Kidney (tissue), 14 donors: ENCODE results near the gene PDE3B. TPM values are rescaled to one million over a fixed set of nuclear protein-coding genes. Genes with fewer than 3 reads are reported as not detected.
"Not testable (repeated sequence)": the region's sequence is repeated elsewhere in the genome, so short reads cannot be mapped to it uniquely, and the experiment has no call there.

ENCODE experiments used
- DNase-seq, 5 donors: peaks; one replicate each; pipeline ENCODE4 v3.0.0-alpha.2; 2013 to 2020
- FAIRE-seq: peaks from 2 replicates; lab custom pipeline; 2012; peaks lifted over from hg19 to GRCh38; lab: Jason Lieb, UNC
- H3K27ac ChIP-seq, 2 donors: one replicate each; pipeline ENCODE4 v1.7.0; 2013; ENCODE audit warnings: low read depth in 2 of 2, low read length in 2 of 2, inconsistent platforms in 1 of 2
- H3K27me3 ChIP-seq: one replicate; pipeline ENCODE4 v1.7.1; 2013; ENCODE audit warnings: low read length, inconsistent platforms; ENCODE audit not compliant: control insufficient read depth, insufficient read depth
- H3K36me3 ChIP-seq, 3 donors: one replicate each; pipeline versions ENCODE4 v1.7.0 to v1.7.1; 2013; ENCODE audit warnings: low read length in 3 of 3, control low read depth in 1 of 3, inconsistent platforms in 1 of 3; ENCODE audit not compliant: insufficient read depth in 3 of 3, control insufficient read depth in 2 of 3
- H3K4me1 ChIP-seq, 3 donors: one replicate each; pipeline versions ENCODE4 v1.7.0 to v1.7.1; 2013; ENCODE audit warnings: low read length in 3 of 3, inconsistent platforms in 1 of 3, low read depth in 1 of 3; ENCODE audit not compliant: control insufficient read depth in 2 of 3, insufficient read depth in 2 of 3
- H3K4me3 ChIP-seq, 3 donors: one replicate each; pipeline versions ENCODE4 v1.7.0 to v1.8.1; 2013; ENCODE audit warnings: low read length in 3 of 3, control low read depth in 1 of 3, inconsistent platforms in 1 of 3
- H3K9ac ChIP-seq, 3 donors: one replicate each; pipeline versions ENCODE4 v1.7.0 to v1.7.1; 2013; ENCODE audit warnings: low read length in 3 of 3, control low read depth in 1 of 3, inconsistent platforms in 1 of 3
- H3K9me3 ChIP-seq, 3 donors: one replicate each; pipeline versions ENCODE4 v1.7.0 to v1.7.1; 2013; ENCODE audit warnings: low read length in 3 of 3, control low read depth in 1 of 3, inconsistent platforms in 1 of 3; ENCODE audit not compliant: control insufficient read depth in 2 of 3, insufficient read depth in 1 of 3
- intact Hi-C: fragments of 100-400 bp; cut with DNase I; formaldehyde crosslinking; loops from one replicate; pipeline ENCODE4 v1.11.1; 2022
- polyA plus RNA-seq: library from polyadenylated mRNA; stranded (reverse); fragments of 350-450 nt; fragmentation: Illumina TruSeq; extraction: RNeasy Lipid Tissue Mini Kit (QIAGEN cat#74804); gene quantifications from one replicate; pipeline ENCODE4 v1.2.3, GENCODE V29; 2014; ENCODE audit warnings: low read depth, low replicate concordance; ENCODE audit not compliant: insufficient read depth
- total RNA-seq: library from RNA; stranded (reverse); fragmentation: NEBNext Ultra II Directional; extraction: Animal tissue kit (Norgen Biotek cat#: 25700); gene quantifications from one replicate; pipeline ENCODE4 v1.2.1, GENCODE V29; 2021
- TF ChIP-seq, protein P1 (sequence below): IDR thresholded peaks from 3 replicates; pipeline ENCODE4 v1.5.1; 2012; ENCODE audit warnings: mild to moderate bottlenecking, moderate library complexity, borderline replicate concordance; ENCODE audit not compliant: insufficient read depth; ENCODE audit errors: extremely low read depth
- donor health status: control.
- donor health status: control.
- donor health status: control.
- donor health status: control.
- donor health status: control.
- donor health status: DM: yes; HTN: yes; CAD: no.
- donor health status: Normal renal cell carcinoma (clear cell type).

Gene PDE3B
- total and polyA plus RNA-seq, 2 donors from 2014 or later, result 0.99 to 7.4 TPM

DNA sequence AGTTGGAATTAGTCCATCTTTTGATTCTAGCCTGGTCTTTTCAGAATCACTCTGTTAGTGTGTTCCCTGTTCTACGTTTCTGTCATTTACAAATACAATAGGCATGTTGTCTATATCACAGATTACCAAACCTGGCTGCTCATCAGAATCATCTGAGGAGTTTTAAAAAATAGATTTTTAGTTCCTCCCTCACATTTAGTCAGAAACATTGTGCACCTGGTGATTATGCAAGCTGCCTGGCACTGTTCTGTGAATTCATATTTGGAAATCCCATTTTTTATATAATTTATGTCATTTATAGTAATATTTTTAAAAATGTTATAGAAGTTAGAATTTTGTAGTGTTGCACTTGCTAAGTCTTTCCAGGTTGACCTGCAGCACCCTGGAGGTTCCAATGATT is 107.3 kb downstream of the PDE3B start:
- Histone ChIP-seq H3K27me3 (no peaks in the 10 kb centered on the region), H3K36me3 (no peaks in the 10 kb centered on the region), H3K4me1 (no peaks in the 10 kb centered on the region), H3K9ac (no peak overlapping the region), H3K4me3 (no peak overlapping the region), H3K9me3 (no peaks in the 10 kb centered on the region), H3K27ac (no peak overlapping the region)
- FAIRE-seq, result no peak
- intact Hi-C loops, result no loop called here
- TF ChIP-seq, protein P1, sequence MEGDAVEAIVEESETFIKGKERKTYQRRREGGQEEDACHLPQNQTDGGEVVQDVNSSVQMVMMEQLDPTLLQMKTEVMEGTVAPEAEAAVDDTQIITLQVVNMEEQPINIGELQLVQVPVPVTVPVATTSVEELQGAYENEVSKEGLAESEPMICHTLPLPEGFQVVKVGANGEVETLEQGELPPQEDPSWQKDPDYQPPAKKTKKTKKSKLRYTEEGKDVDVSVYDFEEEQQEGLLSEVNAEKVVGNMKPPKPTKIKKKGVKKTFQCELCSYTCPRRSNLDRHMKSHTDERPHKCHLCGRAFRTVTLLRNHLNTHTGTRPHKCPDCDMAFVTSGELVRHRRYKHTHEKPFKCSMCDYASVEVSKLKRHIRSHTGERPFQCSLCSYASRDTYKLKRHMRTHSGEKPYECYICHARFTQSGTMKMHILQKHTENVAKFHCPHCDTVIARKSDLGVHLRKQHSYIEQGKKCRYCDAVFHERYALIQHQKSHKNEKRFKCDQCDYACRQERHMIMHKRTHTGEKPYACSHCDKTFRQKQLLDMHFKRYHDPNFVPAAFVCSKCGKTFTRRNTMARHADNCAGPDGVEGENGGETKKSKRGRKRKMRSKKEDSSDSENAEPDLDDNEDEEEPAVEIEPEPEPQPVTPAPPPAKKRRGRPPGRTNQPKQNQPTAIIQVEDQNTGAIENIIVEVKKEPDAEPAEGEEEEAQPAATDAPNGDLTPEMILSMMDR, result no peak
- no peak for DNase-seq

DNA sequence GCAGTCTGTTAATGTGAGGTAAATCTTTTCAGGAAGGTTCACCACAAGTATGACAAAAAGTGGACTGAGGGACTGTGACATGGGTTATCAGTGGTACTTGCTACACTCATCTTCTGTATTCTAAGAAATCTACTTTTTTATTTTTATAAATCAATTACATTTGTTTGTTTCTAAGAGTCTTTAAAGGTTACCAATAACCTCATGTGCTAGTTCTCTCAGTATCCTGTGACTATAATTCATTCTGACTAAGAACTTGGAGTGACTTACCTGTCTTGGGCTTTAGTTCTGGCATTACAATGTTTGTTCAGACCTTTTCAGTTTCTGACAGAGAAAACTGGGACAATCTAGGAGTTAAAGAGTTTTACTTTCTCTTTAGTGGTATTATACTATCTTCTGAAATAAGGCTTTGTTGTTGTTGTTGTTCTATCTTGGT is 108.4 kb downstream of the PDE3B start:
- Histone ChIP-seq H3K36me3 (no peaks in the 10 kb centered on the region), H3K27me3 (no peaks in the 10 kb centered on the region), H3K9me3 (no peaks in the 10 kb centered on the region), H3K27ac (no peak overlapping the region), H3K4me1 (no peaks in the 10 kb centered on the region), H3K4me3 (no peak overlapping the region), H3K9ac (no peak overlapping the region)
- intact Hi-C loops, result no loop called here
- FAIRE-seq (no peak), DNase-seq (no peak)
- TF ChIP-seq, protein P1, result no peak

DNA sequence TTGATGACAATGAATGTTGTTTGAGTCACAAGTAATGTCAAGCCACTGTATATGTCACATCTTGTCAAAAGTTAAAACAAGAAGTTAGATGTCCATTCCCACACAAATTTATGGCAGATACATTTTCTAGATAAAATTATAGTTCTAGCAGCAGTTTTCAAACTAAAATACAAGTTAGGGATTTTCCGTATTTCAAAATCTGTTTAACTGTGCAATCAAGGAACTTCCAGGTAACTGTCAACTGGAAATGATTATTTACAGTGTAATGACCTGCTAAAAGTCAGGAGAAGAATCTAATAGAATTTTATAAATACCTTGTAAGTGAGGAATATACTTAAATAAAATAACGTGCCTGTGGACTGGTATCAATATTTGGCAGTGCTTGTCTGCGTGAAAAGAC is 111.5 kb downstream of the PDE3B start:
- TF ChIP-seq, protein P1, result no peak
- Histone ChIP-seq H3K4me3 (no peak overlapping the region), H3K36me3 (no peaks in the 10 kb centered on the region), H3K27me3 (no peaks in the 10 kb centered on the region), H3K27ac (no peak overlapping the region), H3K9me3 (no peaks in the 10 kb centered on the region), H3K4me1 (no peaks in the 10 kb centered on the region), H3K9ac (no peak overlapping the region)
- DNase-seq, result no peak
- intact Hi-C loops, result no loop called here
- no peak for FAIRE-seq

DNA sequence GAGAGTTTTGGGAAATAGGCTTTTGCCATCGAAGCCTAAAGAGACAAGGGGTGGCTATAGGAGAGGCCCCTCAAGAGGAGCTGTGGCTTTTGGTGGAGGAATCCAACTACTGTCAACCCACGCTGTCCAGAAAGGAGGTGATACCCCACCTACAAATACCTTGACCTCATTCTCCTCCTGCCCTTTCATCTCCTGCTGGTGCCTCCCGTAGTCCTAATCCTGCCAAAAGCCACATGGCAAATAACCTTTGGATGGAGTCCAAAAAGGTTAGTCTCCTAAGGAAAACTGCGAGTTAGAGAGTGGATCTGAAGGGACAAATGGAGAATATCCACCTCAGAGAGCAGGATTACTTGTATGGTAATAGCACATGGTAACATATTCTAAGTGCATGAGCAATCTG is 112.7 kb downstream of the PDE3B start:
- FAIRE-seq, result no peak
- no peaks in the 10 kb centered on the region for H3K4me1 ChIP-seq
- H3K27ac ChIP-seq, result no peak overlapping the region
- intact Hi-C loops, result no loop called here
- no peaks in the 10 kb centered on the region for H3K27me3 ChIP-seq
- DNase-seq, result no peak
- TF ChIP-seq, protein P1, result no peak
- no peaks in the 10 kb centered on the region for H3K36me3 ChIP-seq
- no peaks in the 10 kb centered on the region for H3K9me3 ChIP-seq
- no peak overlapping the region for H3K4me3 ChIP-seq
- no peak overlapping the region for H3K9ac ChIP-seq

DNA sequence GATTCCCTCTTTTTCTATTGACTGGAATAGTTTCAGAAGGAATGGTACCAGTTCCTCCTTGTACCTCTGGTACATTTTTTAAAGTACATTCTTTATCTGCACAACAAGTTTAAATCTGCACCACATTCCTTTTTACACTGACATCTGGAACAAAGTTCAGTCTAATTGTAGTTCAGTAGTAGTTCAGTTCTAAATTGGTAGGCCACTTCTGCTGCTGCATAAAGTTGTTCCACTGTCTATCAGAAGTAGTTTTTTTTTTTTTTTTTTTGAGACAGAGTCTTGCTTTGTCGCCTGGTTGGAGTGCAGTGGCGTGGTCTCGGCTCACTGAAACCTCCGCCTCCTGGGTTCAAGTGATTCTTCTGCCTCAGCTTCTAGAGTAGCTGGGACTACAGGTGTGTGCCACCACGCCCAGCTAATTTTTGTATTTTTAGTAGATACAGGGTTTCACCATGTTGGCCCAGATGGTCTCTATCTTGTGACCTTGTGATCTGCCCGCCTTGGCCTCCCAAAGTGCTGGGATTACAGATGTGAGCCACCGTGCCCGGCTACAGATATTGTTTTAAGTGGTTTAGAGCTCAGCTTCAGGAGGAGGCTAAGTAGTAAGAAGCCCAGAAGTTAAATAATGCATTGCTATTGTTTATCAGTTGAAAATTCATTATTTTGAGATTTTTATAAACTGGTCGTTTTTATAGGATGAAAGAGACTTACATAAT is 115.9 kb downstream of the PDE3B start:
- H3K27ac ChIP-seq, H3K9ac ChIP-seq, H3K27me3 ChIP-seq, DNase-seq, intact Hi-C loops, H3K4me1 ChIP-seq, FAIRE-seq, H3K36me3 ChIP-seq, H3K9me3 ChIP-seq, H3K4me3 ChIP-seq: not testable (repeated sequence)
